Thoracic aorta (tissue), 2 donors: ENCODE measurements around the gene SLC7A9. TPM values are rescaled to one million over a fixed set of nuclear protein-coding genes. Genes with fewer than 3 reads are reported as not detected.

Source experiments
- ATAC-seq: fragments of 150-250 bp; one replicate; pipeline ENCODE4 v1.8.0; 2017; ENCODE audit warnings: low read depth; ENCODE audit not compliant: insufficient number of reproducible peaks, low FRiP score
- DNase-seq: peaks from one replicate; pipeline ENCODE4 v3.0.0-alpha.2; 2020; ENCODE audit warnings: low spot score
- H3K27ac ChIP-seq, 2 donors: fragments of 200-600 bp; sonication (generic); 1 replicate in 1 of 2; 2 replicates in 1 of 2; pipeline ENCODE4 v1.5.1; 2016; ENCODE audit warnings: mild to moderate bottlenecking in 2 of 2, moderate library complexity in 2 of 2
- H3K27me3 ChIP-seq: fragments of 200-600 bp; sonication (generic); replicated peaks from 2 replicates; pipeline ENCODE4 v1.6.0; 2016; ENCODE audit warnings: mild to moderate bottlenecking; ENCODE audit not compliant: insufficient read depth
- H3K36me3 ChIP-seq: fragments of 200-600 bp; sonication (generic); one replicate; pipeline ENCODE4 v1.5.1; 2016
- H3K4me1 ChIP-seq, 2 donors: fragments of 200-600 bp; sonication (generic); 1 replicate in 1 of 2; 2 replicates in 1 of 2; pipeline versions ENCODE4 v1.5.1 to v1.6.0; 2016; ENCODE audit warnings: low read depth in 2 of 2, mild to moderate bottlenecking in 1 of 2; ENCODE audit not compliant: control insufficient read depth in 1 of 2
- H3K4me3 ChIP-seq: fragments of 200-600 bp; sonication (generic); 2 replicates; pipeline ENCODE4 v1.5.1; 2016; ENCODE audit warnings: mild to moderate bottlenecking
- H3K9me3 ChIP-seq: fragments of 200-600 bp; sonication (generic); 2 replicates; pipeline ENCODE4 v1.5.1; 2016
- CTCF ChIP-seq: fragments of 200-600 bp; sonication (generic); IDR thresholded peaks from one replicate; pipeline ENCODE4 v1.5.1; 2019; ENCODE audit warnings: antibody characterized with exemption
- total RNA-seq, 2 donors: library from RNA; depleted of rRNA; stranded (reverse); fragments of >200 nt; gene quantifications; one replicate each; pipeline versions ENCODE4 v1.1.0 to v1.2.3, GENCODE V29; 2016

SLC7A9 gene
- total RNA-seq, 2 donors from 2014 or later: 0.56 TPM; not detected in 1

DNA sequence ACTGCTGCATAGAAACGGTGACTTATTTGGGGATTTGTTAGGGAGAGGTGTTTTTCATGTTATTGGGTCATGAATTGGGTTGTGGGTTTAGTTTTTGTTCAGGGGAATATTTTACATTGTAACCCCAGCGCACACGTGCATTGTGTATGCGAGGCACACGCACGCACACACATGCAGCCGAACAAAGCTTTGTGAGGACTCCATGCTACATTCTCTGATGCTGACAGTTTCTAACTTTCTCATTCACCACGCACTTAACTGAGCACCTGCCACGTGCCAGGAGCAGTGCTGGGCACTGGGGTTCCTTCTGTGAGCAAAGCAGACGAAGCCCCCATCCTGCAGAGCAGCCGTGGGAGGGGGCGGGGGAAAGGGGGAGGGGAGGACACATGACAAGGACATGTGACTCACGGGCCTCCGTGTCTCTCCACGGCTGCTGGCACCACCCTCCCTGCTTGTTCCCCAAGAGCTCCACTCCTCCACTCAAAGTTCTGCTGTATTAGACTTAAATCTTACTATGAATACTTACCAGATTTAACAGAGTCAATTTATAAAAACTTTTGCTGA lies 55.6 kb downstream of the SLC7A9 start:
- ATAC-seq (no peak), DNase-seq (no peak)
- H3K9me3 ChIP-seq: no peaks in the 10 kb centered on the region
- H3K4me3 ChIP-seq: no peak overlapping the region
- no peaks in the 10 kb centered on the region for H3K36me3 ChIP-seq
- H3K4me1 ChIP-seq: no peaks in the 10 kb centered on the region
- no peaks in the 10 kb centered on the region for H3K27me3 ChIP-seq
- H3K27ac ChIP-seq: no peak overlapping the region
- TF ChIP-seq CTCF: no peak

GRCh38 chr19:32812571-32812970 lies 57.0 kb downstream of the SLC7A9 start:
- no peak for TF ChIP-seq CTCF
- Histone ChIP-seq H3K36me3 (no peaks in the 10 kb centered on the region), H3K27ac (no peak overlapping the region), H3K4me3 (no peak overlapping the region), H3K9me3 (no peaks in the 10 kb centered on the region), H3K4me1 (no peaks in the 10 kb centered on the region), H3K27me3 (no peaks in the 10 kb centered on the region)
- no peak for ATAC-seq
- DNase-seq: no peak

DNA sequence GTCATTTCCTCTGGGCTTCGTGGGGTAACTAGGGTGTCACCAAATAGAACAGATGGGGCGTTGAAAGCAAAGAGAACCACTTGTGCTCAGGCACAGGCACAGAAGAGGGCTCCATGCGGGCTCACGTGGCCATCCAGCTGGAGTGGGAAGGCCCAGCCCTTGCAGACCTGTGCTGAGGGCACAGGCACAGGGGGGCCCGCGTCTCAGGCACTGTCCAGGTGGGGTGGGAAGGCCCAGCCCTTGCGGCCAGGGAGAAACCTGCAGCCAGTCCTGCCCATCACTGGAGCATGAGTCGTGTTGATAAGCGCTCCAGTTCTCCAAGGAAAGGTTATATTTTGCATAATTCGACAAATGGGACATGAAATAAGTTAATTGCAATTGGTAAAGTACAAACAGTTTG lies 57.5 kb downstream of the SLC7A9 start:
- DNase-seq: no peak
- no peak for TF ChIP-seq CTCF
- ATAC-seq: no peak
- Histone ChIP-seq H3K36me3 (no peaks in the 10 kb centered on the region), H3K9me3 (no peaks in the 10 kb centered on the region), H3K27me3 (no peaks in the 10 kb centered on the region), H3K4me1 (no peaks in the 10 kb centered on the region), H3K4me3 (no peak overlapping the region), H3K27ac (no peak overlapping the region)

DNA sequence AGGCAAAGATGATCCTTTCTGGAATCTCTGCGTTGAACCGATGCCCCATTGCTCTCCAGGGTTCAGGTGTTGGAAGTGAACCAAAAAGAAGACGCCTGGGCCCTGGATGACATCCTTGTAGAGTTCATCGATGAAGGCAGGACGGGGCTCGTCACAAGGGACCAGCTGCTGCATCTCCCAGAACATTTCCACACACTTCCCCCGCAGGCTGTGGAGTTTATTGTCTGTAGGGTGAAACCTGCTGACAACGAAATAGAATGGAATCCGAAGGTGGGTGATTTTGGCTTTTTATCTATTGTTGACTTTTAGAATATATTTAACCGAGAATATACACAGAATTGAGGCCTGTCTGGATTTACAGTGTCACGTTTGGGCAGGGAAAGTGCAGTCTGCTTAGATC lies 58.4 kb downstream of the SLC7A9 start:
- no peak overlapping the region for H3K4me3 ChIP-seq
- H3K36me3 ChIP-seq: no peaks in the 10 kb centered on the region
- DNase-seq (no peak), ATAC-seq (no peak)
- no peaks in the 10 kb centered on the region for H3K9me3 ChIP-seq
- H3K27ac ChIP-seq: no peak overlapping the region
- no peak for TF ChIP-seq CTCF
- no peaks in the 10 kb centered on the region for H3K4me1 ChIP-seq
- H3K27me3 ChIP-seq: no peaks in the 10 kb centered on the region

DNA sequence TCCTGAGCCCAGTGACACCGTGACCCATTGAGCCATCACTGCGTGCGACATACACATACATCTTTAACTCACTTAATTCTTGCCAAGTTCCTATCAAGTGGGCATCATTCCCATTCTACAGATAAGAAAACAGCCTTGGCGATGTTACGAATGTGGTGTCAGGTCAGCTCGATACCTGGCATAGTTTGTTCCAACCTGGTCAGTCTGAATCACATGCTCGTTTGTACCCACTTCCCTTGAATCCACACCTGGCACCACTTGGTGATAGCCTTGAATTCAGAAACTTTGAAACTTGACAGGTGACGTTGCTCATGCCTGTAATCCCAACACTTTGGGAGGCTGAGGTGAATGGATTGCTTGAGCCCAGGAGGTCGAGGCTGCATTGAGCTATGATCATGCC lies 59.1 kb downstream of the SLC7A9 start:
- H3K27ac ChIP-seq: no peak overlapping the region
- H3K4me3 ChIP-seq: no peak overlapping the region
- DNase-seq: no peak
- no peaks in the 10 kb centered on the region for H3K36me3 ChIP-seq
- no peaks in the 10 kb centered on the region for H3K27me3 ChIP-seq
- TF ChIP-seq CTCF: no peak
- no peaks in the 10 kb centered on the region for H3K9me3 ChIP-seq
- no peaks in the 10 kb centered on the region for H3K4me1 ChIP-seq
- ATAC-seq: no peak
